B cell (primary cell): ENCODE measurements around the gene BRF1. TPM values are rescaled to one million over a fixed set of nuclear protein-coding genes. Genes with fewer than 3 reads are reported as not detected.

Experiments
- ATAC-seq: fragments of 200-7000 bp; cut with Tn5 transposase; one replicate; pipeline ENCODE4 v1.10.0; 2021; ENCODE audit warnings: low read depth, mild to moderate bottlenecking, moderate number of reproducible peaks, moderate library complexity
- CTCF ChIA-PET: fragments of 350-600 bp; sonication (Branson Sonifier 250); formaldehyde crosslinking; loops from one replicate; lab custom pipeline; 2021; ENCODE audit warnings: antibody characterized with exemption, inconsistent platforms; lab: Charles Lee
- POLR2A ChIA-PET: fragments of 350-600 bp; sonication (Branson Sonifier 250); formaldehyde crosslinking; loops from one replicate; lab custom pipeline; 2021; ENCODE audit warnings: antibody characterized with exemption; lab: Charles Lee
- DNase-seq: peaks from one replicate; pipeline ENCODE4 v3.0.0; 2013
- H2AFZ ChIP-seq: 2 replicates; pipeline ENCODE4 v1.6.1; 2012; ENCODE audit warnings: mild to moderate bottlenecking, low read depth, low read length; ENCODE audit not compliant: insufficient read depth, poor library complexity, severe bottlenecking
- H3K27ac ChIP-seq, 2 donors: 1 replicate in 1 of 2; 2 replicates in 1 of 2; pipeline ENCODE4 v1.5.1; 2012 to 2013; ENCODE audit warnings: low read length in 2 of 2, mild to moderate bottlenecking in 2 of 2, moderate library complexity in 1 of 2
- H3K27me3 ChIP-seq, 4 experiments: fragments of 200-600 bp in 1 of 4; sonication (generic) in 1 of 4; replicated peaks in 1 of 4; 1 replicate in 2 of 4; 2 replicates in 2 of 4; pipeline versions ENCODE4 v1.6.1 to v1.7.0; 2013 to 2016; ENCODE audit warnings: low read length in 3 of 4, mild to moderate bottlenecking in 2 of 4, mixed read lengths in 1 of 4, moderate library complexity in 1 of 4; ENCODE audit not compliant: insufficient read depth in 4 of 4, control insufficient read depth in 3 of 4; ENCODE audit errors: control extremely low read depth in 1 of 4
- H3K36me3 ChIP-seq, 2 experiments: replicated peaks in 1 of 2; 1 replicate in 1 of 2; 2 replicates in 1 of 2; pipeline versions ENCODE4 v1.6.1 to v1.7.1; 2013; ENCODE audit warnings: low read length in 1 of 2; ENCODE audit not compliant: insufficient read depth in 2 of 2, control insufficient read depth in 1 of 2; ENCODE audit errors: control extremely low read depth in 1 of 2, extremely low read depth in 1 of 2
- H3K4me1 ChIP-seq, 2 donors: fragments of 200-600 bp in 1 of 2; sonication (generic) in 1 of 2; 1 replicate in 1 of 2; 2 replicates in 1 of 2; pipeline versions ENCODE4 v1.5.1 to v1.6.1; 2013 to 2017; ENCODE audit warnings: low read length in 2 of 2; ENCODE audit not compliant: control insufficient read depth in 2 of 2, insufficient read depth in 2 of 2
- H3K4me2 ChIP-seq: replicated peaks from 2 replicates; pipeline ENCODE3; 2012; ENCODE audit warnings: mild to moderate bottlenecking, low read depth, low read length; ENCODE audit not compliant: poor library complexity, severe bottlenecking
- H3K4me3 ChIP-seq, 5 experiments: fragments of 200-600 bp in 1 of 5; sonication (generic) in 1 of 5; 1 replicate in 3 of 5; 2 replicates in 2 of 5; pipeline versions ENCODE4 v1.5.1 to v1.7.0; 2011 to 2016; ENCODE audit warnings: low read length in 4 of 5, mild to moderate bottlenecking in 4 of 5, low read depth in 2 of 5, control low read depth in 1 of 5, moderate library complexity in 1 of 5; ENCODE audit not compliant: insufficient read depth in 1 of 5; ENCODE audit errors: control extremely low read depth in 1 of 5, extremely low read depth in 1 of 5
- H3K79me2 ChIP-seq: fragments of 200-600 bp; sonication (generic); one replicate; pipeline ENCODE4 v1.6.0; 2016; ENCODE audit warnings: low read length; ENCODE audit not compliant: control insufficient read depth, insufficient read depth
- H3K9ac ChIP-seq: fragments of 200-600 bp; sonication (generic); 2 replicates; pipeline ENCODE4 v1.6.1; 2017; ENCODE audit warnings: mild to moderate bottlenecking, low read length, moderate library complexity
- H3K9me3 ChIP-seq, 3 donors: one replicate each; pipeline versions ENCODE4 v1.6.1 to v1.7.1; 2013; ENCODE audit warnings: low read length in 2 of 3; ENCODE audit not compliant: control insufficient read depth in 2 of 3, insufficient read depth in 1 of 3; ENCODE audit errors: control extremely low read depth in 1 of 3
- H4K20me1 ChIP-seq: 2 replicates; pipeline ENCODE4 v1.6.0; 2012; ENCODE audit warnings: mild to moderate bottlenecking, low read length; ENCODE audit not compliant: insufficient read depth, control insufficient read depth, poor library complexity, severe bottlenecking
- H3K27ac Mint-ChIP-seq: one replicate; pipeline ENCODE4 v1.8.0; 2021; ENCODE audit warnings: mixed read lengths
- H3K27me3 Mint-ChIP-seq: one replicate; pipeline ENCODE4 v1.8.0; 2021; ENCODE audit warnings: mixed read lengths
- H3K4me1 Mint-ChIP-seq: one replicate; pipeline ENCODE4 v1.8.0; 2021; ENCODE audit warnings: mixed read lengths
- H3K4me3 Mint-ChIP-seq: one replicate; pipeline ENCODE4 v1.8.0; 2021; ENCODE audit warnings: mixed read lengths
- H3K9me3 Mint-ChIP-seq: one replicate; pipeline ENCODE4 v1.8.0; 2022; ENCODE audit warnings: mixed read lengths; ENCODE audit not compliant: insufficient read depth
- EZH2 ChIP-seq: IDR thresholded peaks from 2 replicates; pipeline ENCODE4 v1.6.1; 2012; ENCODE audit warnings: borderline replicate concordance, low read depth, mild to moderate bottlenecking, moderate library complexity, low read length; ENCODE audit not compliant: insufficient read depth, poor library complexity, severe bottlenecking
- WGBS: methylation state at CpG from one replicate; pipeline ENCODE4 v1.1.5; 2013; ENCODE audit warnings: missing lambda C conversion rate; ENCODE audit not compliant: insufficient coverage; 5-methylcytosine and 5-hydroxymethylcytosine counted together
- intact Hi-C: fragments of 100-400 bp; cut with micrococcal nuclease; formaldehyde crosslinking; loops from one replicate; pipeline ENCODE4 v1.10.0; 2022
- polyA minus RNA-seq: library from RNA; depleted of rRNA, polyadenylated mRNA; stranded (reverse); fragments of >200 nt; gene quantifications from 2 replicates; pipeline ENCODE4 v1.2.3, GENCODE V29; 2012
- polyA plus RNA-seq: library from polyadenylated mRNA; depleted of rRNA; stranded (reverse); fragments of >200 nt; gene quantifications from 2 replicates; pipeline ENCODE4 v1.2.3, GENCODE V29; 2012
- total RNA-seq, 2 donors: library from RNA; stranded (reverse); fragments of 120-200 nt in 1 of 2; gene quantifications; 1 replicate in 1 of 2; 2 replicates in 1 of 2; pipeline versions ENCODE4 v1.2.3 to v1.2.4, GENCODE V29; 2013 to 2022
- TF ChIP-seq, protein P1 (sequence below): fragments of 200-600 bp; IDR thresholded peaks from one replicate; pipeline ENCODE4 v1.8.0; 2022; ENCODE audit warnings: antibody characterized with exemption, mild to moderate bottlenecking

BRF1 gene, protein sequence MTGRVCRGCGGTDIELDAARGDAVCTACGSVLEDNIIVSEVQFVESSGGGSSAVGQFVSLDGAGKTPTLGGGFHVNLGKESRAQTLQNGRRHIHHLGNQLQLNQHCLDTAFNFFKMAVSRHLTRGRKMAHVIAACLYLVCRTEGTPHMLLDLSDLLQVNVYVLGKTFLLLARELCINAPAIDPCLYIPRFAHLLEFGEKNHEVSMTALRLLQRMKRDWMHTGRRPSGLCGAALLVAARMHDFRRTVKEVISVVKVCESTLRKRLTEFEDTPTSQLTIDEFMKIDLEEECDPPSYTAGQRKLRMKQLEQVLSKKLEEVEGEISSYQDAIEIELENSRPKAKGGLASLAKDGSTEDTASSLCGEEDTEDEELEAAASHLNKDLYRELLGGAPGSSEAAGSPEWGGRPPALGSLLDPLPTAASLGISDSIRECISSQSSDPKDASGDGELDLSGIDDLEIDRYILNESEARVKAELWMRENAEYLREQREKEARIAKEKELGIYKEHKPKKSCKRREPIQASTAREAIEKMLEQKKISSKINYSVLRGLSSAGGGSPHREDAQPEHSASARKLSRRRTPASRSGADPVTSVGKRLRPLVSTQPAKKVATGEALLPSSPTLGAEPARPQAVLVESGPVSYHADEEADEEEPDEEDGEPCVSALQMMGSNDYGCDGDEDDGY
- 55.8 and 61.5 TPM in 2 replicates for total RNA-seq
- total RNA-seq (2013) = 23.5 TPM
- 24.5 and 36.0 TPM in 2 replicates for polyA plus RNA-seq
- polyA minus RNA-seq = 61.7 and 79.5 TPM in 2 replicates

DNA sequence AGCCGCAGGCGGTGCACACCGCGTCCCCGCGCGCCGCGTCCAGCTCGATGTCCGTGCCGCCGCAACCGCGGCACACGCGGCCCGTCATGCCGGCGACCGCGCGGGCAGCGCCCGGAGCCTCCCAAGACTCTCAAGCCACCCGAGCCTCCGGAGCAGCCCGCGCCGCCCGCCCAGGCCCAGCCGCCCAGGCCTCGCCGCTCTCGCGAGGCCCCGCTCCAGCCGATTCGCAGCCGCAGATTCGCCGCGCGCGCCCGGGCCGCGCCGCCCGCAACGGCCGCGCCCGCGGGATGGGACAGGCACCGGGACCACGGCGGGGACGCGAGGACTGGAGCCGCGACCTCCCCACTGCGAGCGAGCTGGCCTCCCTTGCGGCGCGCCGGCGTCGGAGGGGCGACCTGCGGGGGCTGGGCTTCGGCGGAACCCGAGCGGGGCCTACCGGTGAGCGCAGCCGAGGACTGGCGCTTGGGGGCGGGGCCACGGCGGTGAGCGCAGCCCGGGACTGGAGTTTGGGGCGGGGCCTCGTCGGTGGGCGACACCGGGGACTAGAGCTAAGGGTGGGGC lies at the start of gene BRF1:
Gene BRF1, minus strand, starts transcription at position 460 of the 561 bp plus-strand sequence. Its CDS starts 372 bp downstream, at position 88.
- under 1% methylated on average over 90 of the region's 90 CpGs for WGBS
- Histone ChIP-seq H3K79me2 (peaks cover 38% of the 10 kb centered on the region), H3K27me3 (no peaks in the 10 kb centered on the region), H4K20me1 (peaks cover 10% of the 10 kb centered on the region), H3K4me1 (peaks cover 13 to 21% of the 10 kb centered on the region in 2 donors), H3K36me3 (no peaks in the 10 kb centered on the region), H3K27ac (peak within 1 kb of the TSS; percentile 82 to 85), H3K9ac (peak within 1 kb of the TSS; percentile 73), H3K9me3 (no peaks in the 10 kb centered on the region), H2AFZ (peak within 1 kb of the TSS; percentile 90), H3K4me3 (peak within 1 kb of the TSS; percentile 55 to 78 (median 67)), H3K4me2 (peak within 1 kb of the TSS; percentile 96)
- Mint-ChIP-seq H3K4me1 (peaks cover 20% of the 10 kb centered on the region), H3K27me3 (no peaks in the 10 kb centered on the region), H3K9me3 (no peaks in the 10 kb centered on the region), H3K4me3 (peak within 1 kb of the TSS; percentile 92), H3K27ac (peak within 1 kb of the TSS; percentile 96)
- ATAC-seq (peak; percentile 85), DNase-seq (peak; percentile 99)
- intact Hi-C loops = loop anchor here (1.0 to 5.0 kb wide), 7 partner anchors 14 to 548 kb away; partner anchors contain the start of genes CLBA1, PACS2, SIVA1 and TEX22
- TF ChIP-seq EZH2 = no peak
- TF ChIP-seq, protein P1, sequence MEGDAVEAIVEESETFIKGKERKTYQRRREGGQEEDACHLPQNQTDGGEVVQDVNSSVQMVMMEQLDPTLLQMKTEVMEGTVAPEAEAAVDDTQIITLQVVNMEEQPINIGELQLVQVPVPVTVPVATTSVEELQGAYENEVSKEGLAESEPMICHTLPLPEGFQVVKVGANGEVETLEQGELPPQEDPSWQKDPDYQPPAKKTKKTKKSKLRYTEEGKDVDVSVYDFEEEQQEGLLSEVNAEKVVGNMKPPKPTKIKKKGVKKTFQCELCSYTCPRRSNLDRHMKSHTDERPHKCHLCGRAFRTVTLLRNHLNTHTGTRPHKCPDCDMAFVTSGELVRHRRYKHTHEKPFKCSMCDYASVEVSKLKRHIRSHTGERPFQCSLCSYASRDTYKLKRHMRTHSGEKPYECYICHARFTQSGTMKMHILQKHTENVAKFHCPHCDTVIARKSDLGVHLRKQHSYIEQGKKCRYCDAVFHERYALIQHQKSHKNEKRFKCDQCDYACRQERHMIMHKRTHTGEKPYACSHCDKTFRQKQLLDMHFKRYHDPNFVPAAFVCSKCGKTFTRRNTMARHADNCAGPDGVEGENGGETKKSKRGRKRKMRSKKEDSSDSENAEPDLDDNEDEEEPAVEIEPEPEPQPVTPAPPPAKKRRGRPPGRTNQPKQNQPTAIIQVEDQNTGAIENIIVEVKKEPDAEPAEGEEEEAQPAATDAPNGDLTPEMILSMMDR = no peak
- ChIA-PET CTCF (interaction anchor here (1.0 to 2.5 kb wide), 7 partner anchors 13 to 189 kb away, joined by 3 to 12 read pairs (median 6); partner anchors contain the start of genes BTBD6 and PACS2), POLR2A (interaction anchor here (0.7 to 2.5 kb wide), 9 partner anchors 8 to 1770 kb away, joined by 3 to 25 read pairs (median 6); partner anchors contain the start of genes BTBD6 and PACS2)
